Amygdala (tissue), 56 donors: ENCODE measurements around the gene RNF187.
"Not testable (repeated sequence)": the region's sequence is repeated elsewhere in the genome, so short reads cannot be mapped to it uniquely, and the experiment has no call there.

Experiments used
- DNase-seq, 56 donors: peaks; one replicate each; lab custom pipeline; 2025; lab: John Stamatoyannopoulos, UW

Gene RNF187

GRCh38 chr1:228459091-228459993 is 27.8 kb upstream of the RNF187 start:
- peak in 17 of 56 donors; percentile 4 to 45 (median 22) for DNase-seq

- no peak for DNase-seq
Observed at GRCh38 chr1:228460821-228461220, 26.4 kb upstream of the RNF187 start.

GRCh38 chr1:228462560-228462959 is 24.6 kb upstream of the RNF187 start:
- DNase-seq, result no peak

- no peak for DNase-seq
Observed at GRCh38 chr1:228463009-228463558, 24.1 kb upstream of the RNF187 start.

- DNase-seq, result no peak
Observed at GRCh38 chr1:228463559-228464455, 23.4 kb upstream of the RNF187 start.

- DNase-seq, result peak in 50 of 56 donors; percentile 14 to 89 (median 68)
Observed at GRCh38 chr1:228464487-228464983, 22.6 kb upstream of the RNF187 start.

GRCh38 chr1:228465141-228465540 is 22.0 kb upstream of the RNF187 start:
- no peak for DNase-seq

GRCh38 chr1:228465571-228466146 is 21.5 kb upstream of the RNF187 start:
- no peak for DNase-seq

GRCh38 chr1:228468188-228468587 is 19.0 kb upstream of the RNF187 start:
- not testable (repeated sequence) for DNase-seq

- no peak for DNase-seq
Observed at GRCh38 chr1:228469413-228470162, 17.6 kb upstream of the RNF187 start.

- DNase-seq, result no peak
Observed at GRCh38 chr1:228471154-228471761, 15.9 kb upstream of the RNF187 start.

GRCh38 chr1:228471762-228472398 is 15.3 kb upstream of the RNF187 start:
- no peak for DNase-seq

- DNase-seq, result no peak
Observed at GRCh38 chr1:228472655-228473054, 14.5 kb upstream of the RNF187 start.

- no peak for DNase-seq
Observed at GRCh38 chr1:228474507-228474906, 12.7 kb upstream of the RNF187 start.

GRCh38 chr1:228475812-228476211 is 11.4 kb upstream of the RNF187 start:
- DNase-seq, result no peak

- DNase-seq, result no peak
Observed at GRCh38 chr1:228477263-228477662, 9.9 kb upstream of the RNF187 start.

GRCh38 chr1:228478326-228478725 is 8.9 kb upstream of the RNF187 start:
- no peak for DNase-seq

- no peak for DNase-seq
Observed at GRCh38 chr1:228478912-228479711, 8.1 kb upstream of the RNF187 start.
